ENCODE measurements around the gene IFITM10.

IFITM10 gene

DNA sequence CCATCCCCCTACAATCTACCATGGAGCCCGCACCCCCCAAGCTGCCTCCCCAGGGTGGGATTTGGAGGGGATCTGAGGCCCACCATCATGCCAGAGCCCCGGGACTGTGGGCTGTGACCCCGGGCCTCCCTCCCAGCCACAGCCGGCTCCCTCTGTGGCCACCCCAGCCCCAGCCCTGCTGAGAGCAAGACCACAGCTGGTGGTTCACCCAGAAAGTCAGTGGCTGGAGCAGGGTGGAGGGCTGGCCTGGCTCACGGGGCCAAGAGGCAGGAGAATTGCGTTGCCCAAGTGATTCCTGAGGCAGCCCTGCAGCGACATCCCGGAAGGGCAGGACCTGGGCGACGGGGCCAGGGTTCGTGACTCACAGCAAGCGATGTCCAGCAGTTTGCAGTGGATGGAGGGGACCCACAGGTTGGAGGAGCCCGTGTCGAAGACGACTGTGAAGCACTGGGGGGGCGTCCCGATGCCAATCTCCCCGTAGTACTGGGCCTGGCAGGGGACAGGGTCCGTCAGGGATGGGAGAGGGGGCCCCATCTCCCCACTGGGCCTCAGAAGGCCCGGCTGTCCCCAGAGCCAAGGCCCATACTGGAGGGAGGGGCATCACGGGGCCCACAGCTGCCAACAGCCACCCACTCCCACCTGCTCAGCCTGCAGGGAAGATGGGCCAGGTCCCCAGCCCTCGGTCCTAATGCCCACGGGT lies 8.9 kb upstream of the IFITM10 start:
- TF ChIP-seq, protein P1, sequence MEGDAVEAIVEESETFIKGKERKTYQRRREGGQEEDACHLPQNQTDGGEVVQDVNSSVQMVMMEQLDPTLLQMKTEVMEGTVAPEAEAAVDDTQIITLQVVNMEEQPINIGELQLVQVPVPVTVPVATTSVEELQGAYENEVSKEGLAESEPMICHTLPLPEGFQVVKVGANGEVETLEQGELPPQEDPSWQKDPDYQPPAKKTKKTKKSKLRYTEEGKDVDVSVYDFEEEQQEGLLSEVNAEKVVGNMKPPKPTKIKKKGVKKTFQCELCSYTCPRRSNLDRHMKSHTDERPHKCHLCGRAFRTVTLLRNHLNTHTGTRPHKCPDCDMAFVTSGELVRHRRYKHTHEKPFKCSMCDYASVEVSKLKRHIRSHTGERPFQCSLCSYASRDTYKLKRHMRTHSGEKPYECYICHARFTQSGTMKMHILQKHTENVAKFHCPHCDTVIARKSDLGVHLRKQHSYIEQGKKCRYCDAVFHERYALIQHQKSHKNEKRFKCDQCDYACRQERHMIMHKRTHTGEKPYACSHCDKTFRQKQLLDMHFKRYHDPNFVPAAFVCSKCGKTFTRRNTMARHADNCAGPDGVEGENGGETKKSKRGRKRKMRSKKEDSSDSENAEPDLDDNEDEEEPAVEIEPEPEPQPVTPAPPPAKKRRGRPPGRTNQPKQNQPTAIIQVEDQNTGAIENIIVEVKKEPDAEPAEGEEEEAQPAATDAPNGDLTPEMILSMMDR (IDR thresholded peaks at IDR 0.05): no peak

DNA sequence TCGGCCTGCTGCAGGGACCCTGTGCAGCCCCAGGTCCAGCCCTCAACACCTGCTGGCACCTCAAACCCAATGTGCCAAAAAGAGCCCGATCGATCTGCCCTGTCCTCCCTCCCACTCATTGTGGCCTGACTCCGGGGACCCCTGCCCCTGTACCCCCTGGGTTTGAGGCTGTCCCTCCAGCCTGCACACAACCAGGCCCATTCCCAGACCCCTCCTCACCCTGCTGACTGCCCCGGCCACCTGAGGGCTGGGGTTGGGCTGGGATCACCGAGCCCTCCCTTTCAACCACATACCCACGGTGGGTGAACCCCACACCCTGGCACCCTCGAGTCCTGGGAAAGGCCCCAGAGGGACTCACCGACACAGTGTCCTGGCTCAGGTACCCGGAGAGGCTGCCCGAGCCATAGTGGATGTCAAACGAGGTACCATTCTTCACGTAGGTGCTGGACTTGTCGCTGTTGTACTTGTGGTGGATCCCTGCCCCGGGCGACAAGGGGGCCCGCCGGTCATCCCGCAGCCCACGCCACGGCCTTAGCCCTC lies 8.3 kb upstream of the IFITM10 start:
- TF ChIP-seq, protein P1 (IDR thresholded peaks at IDR 0.05): no peak

DNA sequence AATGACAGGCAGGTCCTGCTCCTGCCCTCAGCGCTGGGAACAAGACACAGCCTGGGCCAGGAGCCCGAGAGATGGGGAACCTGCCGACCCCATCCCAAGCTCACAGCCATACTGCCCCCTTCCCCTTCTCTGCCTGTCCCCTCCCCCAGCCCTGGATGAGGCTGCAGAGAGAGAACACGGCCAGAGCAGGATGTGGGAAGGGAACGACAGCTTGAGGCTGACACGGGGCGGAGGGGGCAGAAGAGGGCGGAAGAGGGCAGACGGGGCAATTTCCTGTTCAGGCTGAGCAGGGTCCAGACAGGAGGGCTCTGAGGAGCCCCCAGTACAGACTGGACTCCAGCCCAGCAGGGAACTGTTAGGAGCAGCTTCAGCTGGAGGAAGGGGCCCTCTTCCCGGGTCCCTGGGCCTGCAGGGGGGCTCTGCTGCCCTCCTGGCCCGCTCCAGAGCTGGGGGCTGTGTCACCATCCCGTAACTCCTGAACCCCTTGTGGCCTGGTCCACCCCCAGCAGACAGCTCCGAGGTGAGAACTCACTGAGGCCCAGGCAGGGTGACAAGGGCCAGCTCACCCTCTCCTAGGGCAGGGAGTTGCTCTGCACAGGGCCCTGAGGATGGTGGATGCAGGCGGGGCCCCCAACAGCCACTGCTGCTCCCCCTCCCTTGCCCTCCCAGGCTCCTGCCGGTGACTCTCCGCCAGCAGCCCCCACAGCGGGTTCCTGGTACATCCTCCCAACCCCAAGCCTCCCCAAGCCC lies 7.6 kb upstream of the IFITM10 start:
- TF ChIP-seq, protein P1 (IDR thresholded peaks at IDR 0.05): no peak

- TF ChIP-seq, protein P1 (IDR thresholded peaks at IDR 0.05): no peak
Measured at GRCh38 chr11:1756791-1757771, 6.7 kb upstream of the IFITM10 start.

DNA sequence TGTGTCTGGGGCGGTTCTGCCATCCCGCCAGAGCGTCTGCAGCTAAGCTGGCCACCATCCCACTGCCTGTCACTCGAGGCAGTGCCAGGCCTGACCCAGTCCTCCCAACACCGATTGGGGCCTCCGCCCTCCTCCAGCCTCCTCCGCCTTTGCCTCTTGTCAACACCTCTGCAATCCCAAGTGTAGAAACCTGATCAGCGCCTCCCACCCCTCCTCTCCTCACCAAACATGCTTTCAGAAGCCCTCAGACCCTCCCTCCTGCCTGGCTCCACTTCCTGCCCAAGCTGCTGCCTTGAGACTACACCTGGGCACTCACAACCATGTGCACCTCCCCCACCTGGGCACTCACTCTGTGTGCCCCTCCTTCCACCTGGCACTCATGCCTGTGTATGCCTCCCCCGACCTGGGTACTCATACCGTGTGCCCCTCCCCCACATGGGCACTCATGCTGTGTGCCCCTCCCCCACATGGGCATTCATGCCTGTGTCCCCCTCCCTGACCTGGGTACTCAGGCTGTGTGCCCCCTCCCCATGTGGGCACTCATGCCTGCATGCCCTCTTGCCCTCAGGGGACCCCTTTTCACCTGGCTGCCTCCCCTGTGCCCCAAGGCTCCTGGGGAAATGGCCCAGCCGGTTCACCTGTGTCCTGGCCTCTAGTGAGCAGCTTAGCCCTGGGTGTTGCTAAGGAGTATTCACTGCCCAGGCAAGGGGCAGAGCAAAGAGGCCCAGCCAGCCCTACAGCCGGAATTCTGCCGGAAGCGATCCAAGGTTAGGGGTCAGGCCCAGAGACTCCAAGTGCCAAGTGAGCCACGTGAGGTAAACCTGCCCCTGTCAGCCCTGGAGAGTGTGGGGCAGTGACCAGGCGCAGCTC lies 5.5 kb upstream of the IFITM10 start:
- TF ChIP-seq, protein P1 (IDR thresholded peaks at IDR 0.05): no peak

DNA sequence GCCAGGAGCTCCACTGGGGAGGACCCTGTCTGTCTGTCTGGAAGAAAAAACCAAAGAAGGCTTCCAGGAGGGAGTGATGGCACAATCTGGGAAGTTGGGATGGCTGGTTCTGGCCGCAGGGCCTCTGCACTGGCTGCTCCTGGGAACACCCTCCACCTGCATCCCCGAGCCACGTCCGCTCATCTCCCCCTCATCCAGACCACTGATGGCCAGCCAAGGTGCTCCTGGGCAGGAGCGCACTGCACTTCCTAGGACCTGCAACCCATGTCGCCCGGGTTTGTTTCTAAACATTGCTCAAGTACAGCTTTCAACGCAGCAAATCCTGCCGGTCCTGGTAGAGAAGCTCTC lies 4.9 kb upstream of the IFITM10 start:
- TF ChIP-seq, protein P1 (IDR thresholded peaks at IDR 0.05): no peak
